Measurements from ENCODE around the gene SMURF2. TPM values are rescaled to one million over a fixed set of nuclear protein-coding genes. Genes with fewer than 3 reads are reported as not detected.
"Not testable (repeated sequence)": the region's sequence is repeated elsewhere in the genome, so short reads cannot be mapped to it uniquely, and the experiment has no call there.

SMURF2 gene
- total and polyA plus RNA-seq, 4 donors, result 9.9 to 85.6 (median 22.5) TPM

DNA sequence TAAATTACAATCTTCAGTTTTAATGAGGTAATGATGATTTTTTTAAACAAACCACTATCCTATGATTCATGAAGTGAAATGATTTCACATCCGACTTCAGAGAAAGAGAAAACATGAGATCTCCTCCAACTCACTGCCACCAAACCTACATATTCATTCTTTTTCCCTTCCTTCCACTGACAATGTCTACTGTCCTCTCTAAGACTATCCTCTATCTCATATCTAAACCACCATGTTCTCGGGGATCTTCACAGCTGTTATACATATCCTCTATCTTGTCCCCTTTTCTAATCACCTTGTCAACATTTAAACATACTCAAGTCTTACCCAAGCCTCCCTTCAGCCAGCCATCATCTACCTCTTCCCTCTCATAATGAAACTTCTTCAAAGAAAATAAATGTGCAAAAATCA lies 53.5 kb downstream of the SMURF2 start:
- Histone ChIP-seq H3K36me3 (ENCODE audit: control insufficient read depth in 4 of 4, insufficient read depth in 4 of 4, low read length in 4 of 4) (peaks cover 0 to 1% (median 0%) of the 10 kb centered on the region in 4 donors), H3K9me3 (ENCODE audit: control insufficient read depth in 4 of 4, insufficient read depth in 3 of 4, low read length in 3 of 4) (no peaks in the 10 kb centered on the region), H3K4me3 (no peak overlapping the region), H3K27ac (ENCODE audit: low read depth in 1 of 2, low read length in 1 of 2) (no peak overlapping the region), H3K27me3 (ENCODE audit: control insufficient read depth in 3 of 3, insufficient read depth in 3 of 3, low read length in 2 of 3) (no peaks in the 10 kb centered on the region), H3K9ac (ENCODE audit: insufficient read depth in 1 of 2, low read length in 2 of 2) (no peak overlapping the region), H3K4me1 (ENCODE audit: control insufficient read depth in 5 of 5, insufficient read depth in 5 of 5, low read length in 5 of 5) (peaks cover 0 to 2% (median 0%) of the 10 kb centered on the region in 5 donors)
- TF ChIP-seq, protein P1, sequence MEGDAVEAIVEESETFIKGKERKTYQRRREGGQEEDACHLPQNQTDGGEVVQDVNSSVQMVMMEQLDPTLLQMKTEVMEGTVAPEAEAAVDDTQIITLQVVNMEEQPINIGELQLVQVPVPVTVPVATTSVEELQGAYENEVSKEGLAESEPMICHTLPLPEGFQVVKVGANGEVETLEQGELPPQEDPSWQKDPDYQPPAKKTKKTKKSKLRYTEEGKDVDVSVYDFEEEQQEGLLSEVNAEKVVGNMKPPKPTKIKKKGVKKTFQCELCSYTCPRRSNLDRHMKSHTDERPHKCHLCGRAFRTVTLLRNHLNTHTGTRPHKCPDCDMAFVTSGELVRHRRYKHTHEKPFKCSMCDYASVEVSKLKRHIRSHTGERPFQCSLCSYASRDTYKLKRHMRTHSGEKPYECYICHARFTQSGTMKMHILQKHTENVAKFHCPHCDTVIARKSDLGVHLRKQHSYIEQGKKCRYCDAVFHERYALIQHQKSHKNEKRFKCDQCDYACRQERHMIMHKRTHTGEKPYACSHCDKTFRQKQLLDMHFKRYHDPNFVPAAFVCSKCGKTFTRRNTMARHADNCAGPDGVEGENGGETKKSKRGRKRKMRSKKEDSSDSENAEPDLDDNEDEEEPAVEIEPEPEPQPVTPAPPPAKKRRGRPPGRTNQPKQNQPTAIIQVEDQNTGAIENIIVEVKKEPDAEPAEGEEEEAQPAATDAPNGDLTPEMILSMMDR (IDR thresholded peaks at IDR 0.05; ENCODE audit: control extremely low read depth, extremely low read depth), result no peak
- 59 to 71% methylated on average over 2 of the region's 2 CpGs for WGBS, 2 donors
- DNase-seq, result no peak
- no peak for ATAC-seq (ENCODE audit: insufficient read depth, low FRiP score)

- Histone ChIP-seq H3K9me3 (ENCODE audit: control insufficient read depth in 4 of 4, insufficient read depth in 3 of 4, low read length in 3 of 4) (no peaks in the 10 kb centered on the region), H3K36me3 (ENCODE audit: control insufficient read depth in 4 of 4, insufficient read depth in 4 of 4, low read length in 4 of 4) (peaks cover 0 to 1% (median 0%) of the 10 kb centered on the region in 4 donors), H3K4me1 (ENCODE audit: control insufficient read depth in 5 of 5, insufficient read depth in 5 of 5, low read length in 5 of 5) (peaks cover 0 to 2% (median 0%) of the 10 kb centered on the region in 5 donors), H3K27me3 (ENCODE audit: control insufficient read depth in 3 of 3, insufficient read depth in 3 of 3, low read length in 2 of 3) (no peaks in the 10 kb centered on the region), H3K4me3 (no peak overlapping the region), H3K27ac (ENCODE audit: low read depth in 1 of 2, low read length in 1 of 2) (no peak overlapping the region), H3K9ac (ENCODE audit: insufficient read depth in 1 of 2, low read length in 2 of 2) (no peak overlapping the region)
- 57 to 83% methylated on average over 2 of the region's 2 CpGs for WGBS, 2 donors
- TF ChIP-seq, protein P1 (IDR thresholded peaks at IDR 0.05; ENCODE audit: control extremely low read depth, extremely low read depth), result no peak
- no peak for DNase-seq
- no peak for ATAC-seq (ENCODE audit: insufficient read depth, low FRiP score)
These were observed 54.1 kb downstream of the SMURF2 start for GRCh38 chr17:64607862-64608565.

GRCh38 chr17:64604532-64604931 lies 57.6 kb downstream of the SMURF2 start:
- not testable (repeated sequence) for H3K9ac ChIP-seq (ENCODE audit: insufficient read depth in 1 of 2, low read length in 2 of 2); H3K36me3 ChIP-seq (ENCODE audit: control insufficient read depth in 4 of 4, insufficient read depth in 4 of 4, low read length in 4 of 4); H3K27me3 ChIP-seq (ENCODE audit: control insufficient read depth in 3 of 3, insufficient read depth in 3 of 3, low read length in 2 of 3); H3K9me3 ChIP-seq (ENCODE audit: control insufficient read depth in 4 of 4, insufficient read depth in 3 of 4, low read length in 3 of 4); DNase-seq; ATAC-seq (ENCODE audit: insufficient read depth, low FRiP score); H3K4me1 ChIP-seq (ENCODE audit: control insufficient read depth in 5 of 5, insufficient read depth in 5 of 5, low read length in 5 of 5); H3K27ac ChIP-seq (ENCODE audit: low read depth in 1 of 2, low read length in 1 of 2); H3K4me3 ChIP-seq
- WGBS, 2 donors, result 73 to 80% methylated on average over 12 of the region's 12 CpGs

GRCh38 chr17:64603987-64604386 lies 58.1 kb downstream of the SMURF2 start:
- no peaks in the 10 kb centered on the region for H3K9me3 ChIP-seq (ENCODE audit: control insufficient read depth in 4 of 4, insufficient read depth in 3 of 4, low read length in 3 of 4)
- H3K36me3 ChIP-seq (ENCODE audit: control insufficient read depth in 4 of 4, insufficient read depth in 4 of 4, low read length in 4 of 4), result no peaks in the 10 kb centered on the region
- WGBS, 2 donors, result 80 to 88% methylated on average over 1 of the region's 1 CpG
- TF ChIP-seq, protein P1 (IDR thresholded peaks at IDR 0.05; ENCODE audit: control extremely low read depth, extremely low read depth), result no peak
- H3K27ac ChIP-seq (ENCODE audit: low read depth in 1 of 2, low read length in 1 of 2), result no peak overlapping the region
- peaks cover 0 to 2% (median 0%) of the 10 kb centered on the region in 5 donors for H3K4me1 ChIP-seq (ENCODE audit: control insufficient read depth in 5 of 5, insufficient read depth in 5 of 5, low read length in 5 of 5)
- H3K9ac ChIP-seq (ENCODE audit: insufficient read depth in 1 of 2, low read length in 2 of 2), result no peak overlapping the region
- H3K4me3 ChIP-seq, result no peak overlapping the region
- DNase-seq (no peak), ATAC-seq (ENCODE audit: insufficient read depth, low FRiP score) (no peak)
- no peaks in the 10 kb centered on the region for H3K27me3 ChIP-seq (ENCODE audit: control insufficient read depth in 3 of 3, insufficient read depth in 3 of 3, low read length in 2 of 3)

Measured in lung (tissue), 12 donors.